C4-2B (cell line): ENCODE results near the gene SHISA8.

Experiments
- ZFX ChIP-seq: fragments of 450-650 bp; IDR thresholded peaks from 2 replicates; pipeline ENCODE4 v1.6.1; 2017
- TF ChIP-seq, protein P1 (sequence below): fragments of 450-650 bp; conservative IDR thresholded peaks from 2 replicates; pipeline ENCODE4 v1.5.1; 2017; ENCODE audit warnings: mild to moderate bottlenecking

- TF ChIP-seq, protein P1, sequence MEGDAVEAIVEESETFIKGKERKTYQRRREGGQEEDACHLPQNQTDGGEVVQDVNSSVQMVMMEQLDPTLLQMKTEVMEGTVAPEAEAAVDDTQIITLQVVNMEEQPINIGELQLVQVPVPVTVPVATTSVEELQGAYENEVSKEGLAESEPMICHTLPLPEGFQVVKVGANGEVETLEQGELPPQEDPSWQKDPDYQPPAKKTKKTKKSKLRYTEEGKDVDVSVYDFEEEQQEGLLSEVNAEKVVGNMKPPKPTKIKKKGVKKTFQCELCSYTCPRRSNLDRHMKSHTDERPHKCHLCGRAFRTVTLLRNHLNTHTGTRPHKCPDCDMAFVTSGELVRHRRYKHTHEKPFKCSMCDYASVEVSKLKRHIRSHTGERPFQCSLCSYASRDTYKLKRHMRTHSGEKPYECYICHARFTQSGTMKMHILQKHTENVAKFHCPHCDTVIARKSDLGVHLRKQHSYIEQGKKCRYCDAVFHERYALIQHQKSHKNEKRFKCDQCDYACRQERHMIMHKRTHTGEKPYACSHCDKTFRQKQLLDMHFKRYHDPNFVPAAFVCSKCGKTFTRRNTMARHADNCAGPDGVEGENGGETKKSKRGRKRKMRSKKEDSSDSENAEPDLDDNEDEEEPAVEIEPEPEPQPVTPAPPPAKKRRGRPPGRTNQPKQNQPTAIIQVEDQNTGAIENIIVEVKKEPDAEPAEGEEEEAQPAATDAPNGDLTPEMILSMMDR, result no peak
- TF ChIP-seq ZFX, result peak; percentile 41; the same call in 1 of the 2 replicates
These were observed 32.0 kb upstream of the SHISA8 start, which contains the start of gene CENPM for GRCh38 chr22:41946629-41947423.
